Adrenal gland (tissue), 5 donors: ENCODE data around the gene ANKS1B.

Experiments used
- POLR2A ChIP-seq, 2 donors: fragments of 450-650 bp; IDR thresholded peaks; one replicate each; pipeline ENCODE4 v1.6.1; 2017; ENCODE audit warnings: antibody characterized with exemption in 2 of 2, mild to moderate bottlenecking in 2 of 2, moderate library complexity in 1 of 2
- TF ChIP-seq, protein P1 (sequence below), 6 experiments: fragments of 450-650 bp in 4 of 6; fragments of 200-600 bp in 2 of 6; sonication (generic) in 1 of 6; IDR thresholded peaks; 1 replicate in 5 of 6; 2 replicates in 1 of 6; pipeline versions ENCODE4 v1.5.1 to v1.8.0; 2016 to 2021; ENCODE audit warnings: antibody characterized with exemption in 6 of 6, mild to moderate bottlenecking in 2 of 6, moderate library complexity in 1 of 6
- donor health status: DM: no; HTN: no; CAD: no.

DNA sequence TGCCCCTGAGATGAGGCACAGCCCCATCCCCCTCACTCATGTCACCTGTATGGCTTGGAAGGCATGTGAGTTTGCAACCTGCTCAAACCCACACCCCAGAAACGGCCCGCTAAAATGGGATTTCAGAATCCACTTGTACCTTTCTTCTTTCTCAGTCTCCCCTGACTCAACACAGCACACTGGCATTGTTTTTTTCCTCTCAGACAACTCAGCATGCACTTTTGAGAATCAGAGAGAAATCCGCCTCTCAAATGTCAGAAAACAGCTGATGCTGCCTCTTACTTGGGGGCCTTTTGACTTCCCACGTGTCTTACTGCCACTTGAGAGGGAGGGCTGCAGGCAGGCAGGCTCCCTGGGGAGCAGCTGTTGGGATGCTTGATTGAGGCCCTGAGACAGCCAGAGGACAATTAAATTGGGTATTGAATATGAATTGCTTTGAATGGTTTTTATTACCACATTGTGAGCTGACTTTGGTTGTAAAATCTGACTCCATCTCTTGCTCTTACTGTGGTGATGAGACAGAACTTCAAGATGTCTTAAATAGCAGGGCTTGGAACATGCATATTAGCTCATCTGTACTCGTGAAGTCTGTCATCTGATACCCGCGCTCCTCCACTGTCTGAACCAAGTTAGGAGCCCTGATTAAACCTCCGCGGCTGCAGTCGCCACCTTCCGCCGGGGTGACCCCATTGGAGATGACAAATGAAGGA, 1243.0 kb downstream of the ANKS1B start:
- TF ChIP-seq, protein P1, sequence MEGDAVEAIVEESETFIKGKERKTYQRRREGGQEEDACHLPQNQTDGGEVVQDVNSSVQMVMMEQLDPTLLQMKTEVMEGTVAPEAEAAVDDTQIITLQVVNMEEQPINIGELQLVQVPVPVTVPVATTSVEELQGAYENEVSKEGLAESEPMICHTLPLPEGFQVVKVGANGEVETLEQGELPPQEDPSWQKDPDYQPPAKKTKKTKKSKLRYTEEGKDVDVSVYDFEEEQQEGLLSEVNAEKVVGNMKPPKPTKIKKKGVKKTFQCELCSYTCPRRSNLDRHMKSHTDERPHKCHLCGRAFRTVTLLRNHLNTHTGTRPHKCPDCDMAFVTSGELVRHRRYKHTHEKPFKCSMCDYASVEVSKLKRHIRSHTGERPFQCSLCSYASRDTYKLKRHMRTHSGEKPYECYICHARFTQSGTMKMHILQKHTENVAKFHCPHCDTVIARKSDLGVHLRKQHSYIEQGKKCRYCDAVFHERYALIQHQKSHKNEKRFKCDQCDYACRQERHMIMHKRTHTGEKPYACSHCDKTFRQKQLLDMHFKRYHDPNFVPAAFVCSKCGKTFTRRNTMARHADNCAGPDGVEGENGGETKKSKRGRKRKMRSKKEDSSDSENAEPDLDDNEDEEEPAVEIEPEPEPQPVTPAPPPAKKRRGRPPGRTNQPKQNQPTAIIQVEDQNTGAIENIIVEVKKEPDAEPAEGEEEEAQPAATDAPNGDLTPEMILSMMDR (IDR thresholded peaks at IDR 0.05), result no peak
- TF ChIP-seq POLR2A (IDR thresholded peaks at IDR 0.05), result no peak
